K562 (cell line): ENCODE data around the gene FSHR.

ENCODE experiments used
- HMG20B ChIP-seq: fragments of 250-450 bp; sonication (Bioruptor Pico); IDR thresholded peaks from 2 replicates; pipeline ENCODE4 v1.5.0; 2021; ENCODE audit warnings: mild to moderate bottlenecking
- TF ChIP-seq, protein P1 (sequence below): sonication (generic); formaldehyde crosslinking; IDR thresholded peaks from 2 replicates; pipeline ENCODE4 v1.8.1; 2023; ENCODE audit warnings: mild to moderate bottlenecking, missing genetic modification reagents, moderate library complexity
- TF ChIP-seq, protein P2 (sequence below): fragments of 250-450 bp; sonication (Bioruptor Pico); IDR thresholded peaks from 2 replicates; pipeline ENCODE4 v1.4.0; 2020; ENCODE audit warnings: mild to moderate bottlenecking, moderate library complexity
- TF ChIP-seq, protein P3 (sequence below): fragments of 450-650 bp; IDR thresholded peaks from 2 replicates; pipeline ENCODE4 v1.6.1; 2018; ENCODE audit warnings: mild to moderate bottlenecking, low read depth; ENCODE audit not compliant: partially characterized antibody
- TF ChIP-seq, protein P4 (sequence below), 2 experiments: fragments of 450-650 bp; formaldehyde crosslinking in 1 of 2; IDR thresholded peaks; 2 replicates each; pipeline versions ENCODE4 v1.4.0 to v1.6.1; 2014 to 2020; ENCODE audit warnings: mild to moderate bottlenecking in 2 of 2, borderline replicate concordance in 1 of 2, low read depth in 1 of 2

DNA sequence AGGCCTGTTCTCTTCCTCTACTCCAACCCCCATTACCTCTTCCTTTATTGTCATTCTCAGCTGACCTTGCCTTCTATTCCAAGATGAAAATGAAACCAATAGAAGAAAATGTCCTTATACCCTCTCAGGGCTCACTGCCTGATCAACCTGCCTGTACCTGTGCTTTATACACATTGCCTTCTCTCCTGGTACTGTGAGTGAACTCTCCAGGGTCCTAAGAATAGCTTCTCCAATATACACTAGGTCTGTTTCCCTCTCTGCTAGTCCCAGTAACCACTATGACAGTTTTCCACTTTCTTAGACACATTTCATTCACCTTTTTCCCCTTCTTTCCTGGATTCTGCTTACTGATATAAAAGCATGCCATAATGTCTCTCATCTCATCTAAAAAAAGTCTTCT lies 85.7 kb downstream of the FSHR start:
- TF ChIP-seq HMG20B (CRISPR knock-in tag) = no peak
- TF ChIP-seq, protein P1, sequence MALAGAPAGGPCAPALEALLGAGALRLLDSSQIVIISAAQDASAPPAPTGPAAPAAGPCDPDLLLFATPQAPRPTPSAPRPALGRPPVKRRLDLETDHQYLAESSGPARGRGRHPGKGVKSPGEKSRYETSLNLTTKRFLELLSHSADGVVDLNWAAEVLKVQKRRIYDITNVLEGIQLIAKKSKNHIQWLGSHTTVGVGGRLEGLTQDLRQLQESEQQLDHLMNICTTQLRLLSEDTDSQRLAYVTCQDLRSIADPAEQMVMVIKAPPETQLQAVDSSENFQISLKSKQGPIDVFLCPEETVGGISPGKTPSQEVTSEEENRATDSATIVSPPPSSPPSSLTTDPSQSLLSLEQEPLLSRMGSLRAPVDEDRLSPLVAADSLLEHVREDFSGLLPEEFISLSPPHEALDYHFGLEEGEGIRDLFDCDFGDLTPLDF (CRISPR knock-in tag) = no peak
- TF ChIP-seq, protein P2, sequence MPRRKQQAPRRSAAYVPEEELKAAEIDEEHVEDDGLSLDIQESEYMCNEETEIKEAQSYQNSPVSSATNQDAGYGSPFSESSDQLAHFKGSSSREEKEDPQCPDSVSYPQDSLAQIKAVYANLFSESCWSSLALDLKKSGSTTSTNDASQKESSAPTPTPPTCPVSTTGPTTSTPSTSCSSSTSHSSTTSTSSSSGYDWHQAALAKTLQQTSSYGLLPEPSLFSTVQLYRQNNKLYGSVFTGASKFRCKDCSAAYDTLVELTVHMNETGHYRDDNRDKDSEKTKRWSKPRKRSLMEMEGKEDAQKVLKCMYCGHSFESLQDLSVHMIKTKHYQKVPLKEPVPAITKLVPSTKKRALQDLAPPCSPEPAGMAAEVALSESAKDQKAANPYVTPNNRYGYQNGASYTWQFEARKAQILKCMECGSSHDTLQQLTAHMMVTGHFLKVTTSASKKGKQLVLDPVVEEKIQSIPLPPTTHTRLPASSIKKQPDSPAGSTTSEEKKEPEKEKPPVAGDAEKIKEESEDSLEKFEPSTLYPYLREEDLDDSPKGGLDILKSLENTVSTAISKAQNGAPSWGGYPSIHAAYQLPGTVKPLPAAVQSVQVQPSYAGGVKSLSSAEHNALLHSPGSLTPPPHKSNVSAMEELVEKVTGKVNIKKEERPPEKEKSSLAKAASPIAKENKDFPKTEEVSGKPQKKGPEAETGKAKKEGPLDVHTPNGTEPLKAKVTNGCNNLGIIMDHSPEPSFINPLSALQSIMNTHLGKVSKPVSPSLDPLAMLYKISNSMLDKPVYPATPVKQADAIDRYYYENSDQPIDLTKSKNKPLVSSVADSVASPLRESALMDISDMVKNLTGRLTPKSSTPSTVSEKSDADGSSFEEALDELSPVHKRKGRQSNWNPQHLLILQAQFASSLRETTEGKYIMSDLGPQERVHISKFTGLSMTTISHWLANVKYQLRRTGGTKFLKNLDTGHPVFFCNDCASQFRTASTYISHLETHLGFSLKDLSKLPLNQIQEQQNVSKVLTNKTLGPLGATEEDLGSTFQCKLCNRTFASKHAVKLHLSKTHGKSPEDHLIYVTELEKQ = no peak
- TF ChIP-seq, protein P3, sequence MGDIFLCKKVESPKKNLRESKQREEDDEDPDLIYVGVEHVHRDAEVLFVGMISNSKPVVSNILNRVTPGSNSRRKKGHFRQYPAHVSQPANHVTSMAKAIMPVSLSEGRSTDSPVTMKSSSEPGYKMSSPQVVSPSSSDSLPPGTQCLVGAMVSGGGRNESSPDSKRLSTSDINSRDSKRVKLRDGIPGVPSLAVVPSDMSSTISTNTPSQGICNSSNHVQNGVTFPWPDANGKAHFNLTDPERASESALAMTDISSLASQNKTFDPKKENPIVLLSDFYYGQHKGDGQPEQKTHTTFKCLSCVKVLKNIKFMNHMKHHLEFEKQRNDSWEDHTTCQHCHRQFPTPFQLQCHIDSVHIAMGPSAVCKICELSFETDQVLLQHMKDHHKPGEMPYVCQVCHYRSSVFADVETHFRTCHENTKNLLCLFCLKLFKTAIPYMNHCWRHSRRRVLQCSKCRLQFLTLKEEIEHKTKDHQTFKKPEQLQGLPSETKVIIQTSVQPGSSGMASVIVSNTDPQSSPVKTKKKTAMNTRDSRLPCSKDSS = no peak
- TF ChIP-seq, protein P4, sequence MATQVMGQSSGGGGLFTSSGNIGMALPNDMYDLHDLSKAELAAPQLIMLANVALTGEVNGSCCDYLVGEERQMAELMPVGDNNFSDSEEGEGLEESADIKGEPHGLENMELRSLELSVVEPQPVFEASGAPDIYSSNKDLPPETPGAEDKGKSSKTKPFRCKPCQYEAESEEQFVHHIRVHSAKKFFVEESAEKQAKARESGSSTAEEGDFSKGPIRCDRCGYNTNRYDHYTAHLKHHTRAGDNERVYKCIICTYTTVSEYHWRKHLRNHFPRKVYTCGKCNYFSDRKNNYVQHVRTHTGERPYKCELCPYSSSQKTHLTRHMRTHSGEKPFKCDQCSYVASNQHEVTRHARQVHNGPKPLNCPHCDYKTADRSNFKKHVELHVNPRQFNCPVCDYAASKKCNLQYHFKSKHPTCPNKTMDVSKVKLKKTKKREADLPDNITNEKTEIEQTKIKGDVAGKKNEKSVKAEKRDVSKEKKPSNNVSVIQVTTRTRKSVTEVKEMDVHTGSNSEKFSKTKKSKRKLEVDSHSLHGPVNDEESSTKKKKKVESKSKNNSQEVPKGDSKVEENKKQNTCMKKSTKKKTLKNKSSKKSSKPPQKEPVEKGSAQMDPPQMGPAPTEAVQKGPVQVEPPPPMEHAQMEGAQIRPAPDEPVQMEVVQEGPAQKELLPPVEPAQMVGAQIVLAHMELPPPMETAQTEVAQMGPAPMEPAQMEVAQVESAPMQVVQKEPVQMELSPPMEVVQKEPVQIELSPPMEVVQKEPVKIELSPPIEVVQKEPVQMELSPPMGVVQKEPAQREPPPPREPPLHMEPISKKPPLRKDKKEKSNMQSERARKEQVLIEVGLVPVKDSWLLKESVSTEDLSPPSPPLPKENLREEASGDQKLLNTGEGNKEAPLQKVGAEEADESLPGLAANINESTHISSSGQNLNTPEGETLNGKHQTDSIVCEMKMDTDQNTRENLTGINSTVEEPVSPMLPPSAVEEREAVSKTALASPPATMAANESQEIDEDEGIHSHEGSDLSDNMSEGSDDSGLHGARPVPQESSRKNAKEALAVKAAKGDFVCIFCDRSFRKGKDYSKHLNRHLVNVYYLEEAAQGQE (IDR thresholded peaks at IDR 0.05; ENCODE audit: borderline replicate concordance) = no peak
- TF ChIP-seq, protein P4 (CRISPR knock-in tag; IDR thresholded peaks at IDR 0.05; ENCODE audit: low read depth) = no peak
